Measurements from ENCODE around the gene BTF3.
"Not testable (repeated sequence)": the region's sequence is repeated elsewhere in the genome, so short reads cannot be mapped to it uniquely, and the experiment has no call there.

BTF3 gene

DNA sequence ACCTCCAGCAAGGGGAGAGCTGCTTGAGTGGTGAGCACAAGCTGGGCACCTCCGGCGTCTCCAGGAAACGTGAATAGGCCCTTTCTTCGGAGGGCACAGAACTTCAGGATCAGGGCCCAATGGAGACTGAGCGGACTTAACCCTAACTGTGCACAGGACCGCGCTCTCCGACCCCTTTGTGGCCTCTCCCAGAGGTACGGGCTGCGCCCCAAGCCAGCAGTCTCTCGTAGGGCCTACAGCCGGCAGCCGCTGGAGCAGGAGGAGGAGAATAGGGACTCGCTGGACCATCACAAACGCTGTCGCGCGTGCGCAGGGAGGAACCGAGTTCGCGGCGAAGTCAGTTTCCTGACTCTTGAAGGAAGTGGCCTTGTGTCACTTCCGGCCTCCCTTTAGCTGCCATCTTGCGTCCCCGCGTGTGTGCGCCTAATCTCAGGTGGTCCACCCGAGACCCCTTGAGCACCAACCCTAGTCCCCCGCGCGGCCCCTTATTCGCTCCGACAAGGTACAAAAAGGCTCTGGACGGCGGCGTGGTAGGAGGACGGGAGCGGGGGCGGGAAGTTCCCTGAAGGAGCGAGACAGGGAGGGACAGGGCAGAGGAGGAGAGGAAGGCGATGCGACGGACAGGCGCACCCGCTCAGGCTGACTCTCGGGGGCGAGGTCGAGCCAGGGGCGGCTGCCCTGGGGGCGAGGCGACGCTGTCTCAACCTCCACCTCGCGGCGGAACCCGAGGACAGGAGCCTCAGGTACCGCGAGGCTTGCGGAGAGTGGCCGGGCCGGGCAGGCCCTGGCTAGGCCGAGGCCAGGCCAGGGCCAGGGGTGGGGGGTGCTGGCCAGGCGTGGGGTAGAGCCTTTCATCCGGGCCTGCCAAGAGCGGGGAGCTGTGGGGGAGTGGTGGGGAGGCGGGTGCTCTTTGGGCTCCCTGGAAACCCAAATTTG, at the start of gene BTF3:
Gene BTF3, plus strand, starts transcription at position 386 of the 936 bp plus-strand sequence. Its CDS starts 226 bp downstream, at position 612.
- DNase-seq = peak; percentile 93 to 95

DNA sequence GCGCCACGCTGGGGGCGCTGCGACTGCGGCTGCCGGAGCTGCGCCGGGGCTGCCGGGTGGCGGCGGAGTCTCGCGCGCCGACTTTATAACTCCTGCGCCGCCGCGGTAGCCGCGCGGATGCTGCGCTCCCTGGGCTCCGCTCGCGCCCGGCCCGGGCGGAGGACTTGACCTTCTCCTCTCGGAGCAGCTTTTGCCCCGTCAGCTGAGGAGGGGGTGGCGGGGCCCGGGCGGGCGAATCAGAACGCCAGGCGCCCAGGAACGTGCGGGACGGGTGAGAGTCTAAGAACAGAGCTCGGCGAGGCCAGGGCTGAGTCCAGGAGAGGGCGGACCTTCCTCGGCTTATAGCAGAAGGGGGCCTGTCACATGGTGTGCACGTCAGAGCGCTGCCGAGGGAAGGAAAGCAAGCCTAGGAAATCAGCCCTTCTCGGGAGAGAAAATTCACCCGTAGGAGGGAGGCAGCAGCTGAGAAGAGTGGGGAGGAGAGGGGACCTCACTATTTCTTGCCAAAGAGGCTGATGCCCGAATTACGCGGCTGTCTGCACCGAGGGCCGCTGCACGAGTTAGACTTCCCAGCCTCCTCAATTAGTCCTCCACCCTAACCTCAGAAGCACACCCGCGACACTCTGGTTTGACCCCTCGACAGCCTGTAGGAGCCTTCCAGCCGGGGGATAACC, 49.6 kb upstream of the BTF3 start, which contains the start of gene FOXD1:
Gene FOXD1, minus strand, starts transcription at position 315 of the 674 bp plus-strand sequence. CDS start 415 bp downstream, outside the sequence.
- DNase-seq = peak; percentile 48 to 58

DNA sequence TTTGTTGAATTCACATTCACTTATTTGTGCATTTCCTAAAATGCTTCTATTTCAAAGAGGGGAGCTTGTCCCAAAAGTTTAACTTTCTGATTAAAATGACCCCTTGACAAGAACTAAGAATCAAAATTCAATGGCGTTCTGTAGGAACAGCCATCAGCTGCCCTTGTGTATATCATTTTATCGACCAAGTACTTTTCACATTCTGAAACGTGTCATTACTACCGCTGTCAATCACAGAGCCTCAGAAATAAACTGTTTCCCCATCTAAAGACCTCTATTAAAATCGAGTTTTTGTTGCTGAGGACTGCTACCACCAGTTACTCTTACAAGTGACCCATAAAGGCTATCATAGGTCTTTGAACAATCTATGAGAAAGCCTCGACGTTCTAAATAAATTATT, 48.1 kb upstream of the BTF3 start:
- DNase-seq = no peak

DNA sequence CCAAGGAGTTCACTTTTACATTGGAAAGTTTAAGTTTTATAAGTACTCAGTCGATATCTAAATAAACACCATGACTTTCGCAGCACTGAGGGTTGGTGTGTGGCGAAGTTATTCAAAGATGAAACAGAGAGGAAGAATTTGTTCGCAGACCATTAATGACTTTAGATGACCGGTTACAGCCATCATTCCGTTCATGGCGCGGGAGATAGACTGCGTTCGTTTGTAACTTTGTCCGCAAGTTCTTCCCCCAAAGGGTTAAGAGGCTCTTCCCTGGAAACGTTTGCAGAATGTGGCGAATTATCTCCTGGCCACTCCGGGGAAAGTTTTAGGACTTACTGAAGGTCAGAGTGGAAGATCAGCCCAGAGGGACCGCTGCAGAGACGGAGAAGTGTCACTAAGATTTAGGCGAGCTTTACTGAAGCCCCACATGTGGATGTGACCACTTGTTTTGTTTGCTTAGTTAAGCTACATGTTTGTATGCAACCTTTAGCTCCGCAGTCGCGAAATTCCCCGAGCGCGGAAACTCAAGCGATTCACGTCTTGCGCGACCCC, 47.5 kb upstream of the BTF3 start:
- no peak for DNase-seq

DNA sequence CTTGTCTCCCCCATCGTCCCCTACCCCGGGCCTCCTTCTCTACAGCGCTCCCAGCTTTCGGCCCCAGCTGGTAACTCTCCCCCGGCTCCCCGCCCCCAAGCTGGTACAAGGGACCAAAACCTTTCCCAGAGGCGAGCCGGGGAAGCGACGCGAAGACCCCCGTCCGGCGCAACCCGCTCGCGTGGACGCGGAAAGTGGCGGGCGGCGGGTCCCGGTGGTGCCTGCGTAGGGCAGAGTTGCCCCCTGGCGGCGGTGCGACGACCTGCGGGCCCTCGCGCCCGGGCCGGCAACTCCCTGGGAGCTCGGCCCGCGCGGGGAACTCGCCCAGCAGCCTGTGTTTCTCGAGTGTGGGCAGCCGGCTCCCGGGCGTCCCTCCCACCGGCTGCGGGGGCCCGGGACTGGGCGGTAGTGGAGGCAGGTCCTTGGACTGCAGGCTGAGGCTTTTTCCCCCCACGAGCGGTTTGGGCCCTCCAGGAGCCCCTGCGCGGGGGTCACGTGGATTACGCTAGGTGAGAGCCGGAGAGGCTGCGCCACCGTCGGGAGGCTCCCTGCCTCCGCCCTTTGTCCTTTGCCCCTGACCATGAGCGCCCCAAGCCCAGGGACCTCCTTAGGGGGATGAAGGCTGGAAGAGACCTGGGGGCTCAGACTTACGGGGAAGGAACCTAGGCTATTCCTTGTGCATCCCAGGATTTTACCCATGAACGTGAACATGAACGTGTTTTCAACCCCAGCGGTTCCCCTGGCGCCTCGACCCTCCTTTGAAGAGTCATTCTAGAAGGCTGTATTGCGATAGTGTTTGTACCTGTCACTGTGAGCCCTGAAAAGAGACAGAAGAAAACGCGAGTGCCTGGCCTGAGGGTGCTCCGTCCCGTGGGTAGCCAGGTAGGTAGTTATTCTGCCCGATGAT, 46.8 kb upstream of the BTF3 start:
- DNase-seq = peak in 1 of 2 experiments; percentile 12

DNA sequence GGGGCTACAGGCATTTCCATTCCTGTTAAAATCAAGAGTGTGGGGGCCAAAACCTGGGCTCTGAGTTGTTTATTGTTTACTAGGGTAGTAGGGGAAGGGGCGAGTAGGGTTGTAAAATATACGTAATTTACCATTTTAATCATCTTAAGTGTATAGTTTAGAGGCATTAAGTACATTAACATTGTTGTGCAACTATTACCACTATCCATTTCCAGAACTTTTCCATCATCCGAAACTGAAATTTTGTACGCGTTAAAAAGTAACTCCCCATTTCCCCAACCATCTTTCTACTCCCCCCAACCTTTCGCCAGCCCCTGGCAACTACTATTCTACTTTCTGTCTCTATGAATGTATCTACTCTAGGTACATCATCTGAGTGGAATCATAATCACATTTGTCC, 46.0 kb upstream of the BTF3 start:
- no peak for DNase-seq

DNA sequence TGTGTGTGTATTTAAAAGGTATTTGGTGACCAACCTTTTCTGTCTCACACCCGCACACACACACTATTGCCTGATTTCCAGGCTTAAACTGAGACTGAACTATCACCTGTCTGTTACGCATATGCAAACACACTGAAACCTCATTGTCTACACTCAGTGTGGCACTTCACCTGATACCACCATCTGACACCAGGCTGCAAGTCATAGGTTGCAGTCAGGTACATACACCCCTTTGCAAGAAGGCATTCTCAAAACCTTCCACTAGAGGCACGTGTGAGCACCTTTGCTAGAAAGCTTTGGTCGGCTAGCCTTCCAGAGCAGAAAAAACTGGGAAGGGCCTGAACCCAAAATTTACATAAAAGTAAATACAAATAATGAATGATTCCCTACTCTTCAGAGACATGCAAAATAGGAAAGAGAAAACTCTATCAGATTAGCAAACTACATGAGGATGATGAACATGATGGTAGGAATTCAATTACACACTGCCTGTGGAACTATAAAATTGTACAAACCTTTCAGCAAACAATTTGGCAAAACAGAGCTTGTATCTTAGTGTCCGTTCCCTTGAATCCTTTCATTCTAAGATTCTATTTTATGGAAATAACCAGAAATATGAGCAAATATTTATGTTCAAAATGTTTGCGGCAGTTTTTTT, 43.7 kb upstream of the BTF3 start:
- peak; percentile 55 to 77 for DNase-seq

DNA sequence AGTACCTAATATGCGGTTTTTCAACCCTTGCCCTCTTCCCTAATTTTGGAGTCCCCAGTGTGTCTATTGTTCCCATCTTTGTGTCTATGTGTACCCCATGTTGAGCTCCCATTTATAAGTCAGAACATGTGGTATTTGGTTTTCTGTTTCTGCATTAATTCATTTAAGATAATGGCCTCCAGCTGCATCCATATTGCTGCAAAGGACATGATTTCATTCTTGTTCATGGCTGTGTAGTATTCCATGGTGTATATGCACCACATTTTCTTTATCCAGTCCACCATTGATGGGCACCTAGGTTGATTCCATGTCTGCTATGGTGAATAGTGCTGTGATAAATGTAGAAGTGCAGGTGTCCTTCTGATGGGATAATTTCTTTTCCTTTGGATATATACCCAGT, 41.8 kb upstream of the BTF3 start:
- DNase-seq = not testable (repeated sequence)

DNA sequence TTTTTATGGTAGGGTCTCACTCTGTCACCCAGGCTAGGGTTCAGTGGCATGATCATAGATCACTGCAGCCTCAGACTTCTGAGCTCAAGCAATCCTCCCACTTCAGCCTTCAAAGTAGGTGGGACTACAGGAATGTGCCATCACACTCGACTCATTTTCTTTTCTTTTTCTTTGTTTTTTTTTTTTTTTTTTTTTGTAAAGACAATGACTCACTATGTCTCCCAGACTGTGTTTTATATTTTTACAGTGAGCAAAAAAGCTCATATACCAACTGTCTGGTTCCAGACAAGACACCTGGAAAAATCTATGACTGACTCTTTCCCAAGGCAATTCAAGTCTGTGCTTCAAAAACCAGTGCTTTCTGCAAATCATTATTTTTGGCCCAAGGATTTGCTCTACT, 38.9 kb upstream of the BTF3 start:
- no peak for DNase-seq

DNA sequence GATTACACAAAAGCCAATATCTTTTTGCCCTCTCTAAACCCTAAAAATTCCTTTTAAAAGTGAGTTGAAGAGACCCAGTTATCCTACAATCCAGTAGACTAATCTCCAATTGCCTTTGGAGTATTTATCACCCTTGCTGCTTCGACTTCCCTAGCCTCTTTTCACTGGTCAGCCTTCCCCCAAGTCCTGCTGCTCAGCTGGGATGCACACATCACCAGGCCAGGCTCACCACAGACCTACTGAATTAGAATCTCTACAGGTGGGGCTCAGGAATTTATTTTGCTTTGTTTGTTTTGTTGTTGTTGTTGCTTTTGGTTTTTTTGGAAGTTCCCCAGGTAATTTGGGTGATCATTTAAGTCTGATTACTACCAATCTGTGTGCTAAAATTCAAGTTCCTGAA, 38.1 kb upstream of the BTF3 start:
- no peak for DNase-seq

DNA sequence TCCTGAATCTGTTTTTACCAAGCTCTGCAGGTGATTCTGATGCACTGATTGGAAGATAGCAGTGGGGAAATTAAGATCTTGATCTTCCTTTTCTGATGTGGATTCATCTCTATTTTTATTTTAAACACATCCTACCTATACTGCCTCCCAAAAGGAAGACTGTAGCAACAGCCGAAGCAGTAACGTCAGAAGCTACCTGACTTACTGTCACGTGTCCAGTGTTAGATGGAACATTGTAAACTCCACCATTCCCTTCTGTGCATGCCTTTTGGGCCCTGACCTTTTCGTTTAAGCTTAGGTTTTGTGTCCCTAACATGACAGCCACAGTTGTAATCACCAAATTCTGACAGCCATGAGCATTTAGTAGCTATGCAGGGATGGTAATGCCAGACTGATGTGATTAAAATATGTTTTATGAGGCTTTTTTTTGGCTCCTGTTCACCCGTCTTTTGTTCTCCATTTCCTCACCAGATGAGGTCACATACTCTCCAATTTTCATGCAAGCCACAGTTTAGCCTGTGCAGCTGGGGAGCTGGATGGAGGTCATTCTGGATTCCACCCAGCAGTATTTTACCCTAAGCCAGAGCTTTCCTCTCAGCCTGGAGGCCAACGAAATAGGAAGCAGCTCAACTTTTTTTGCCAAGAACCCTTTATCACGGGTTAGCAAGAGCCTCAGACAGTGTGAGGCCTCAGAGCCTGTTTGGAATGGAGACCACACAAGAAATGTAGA, 34.1 kb upstream of the BTF3 start:
- no peak for DNase-seq

DNA sequence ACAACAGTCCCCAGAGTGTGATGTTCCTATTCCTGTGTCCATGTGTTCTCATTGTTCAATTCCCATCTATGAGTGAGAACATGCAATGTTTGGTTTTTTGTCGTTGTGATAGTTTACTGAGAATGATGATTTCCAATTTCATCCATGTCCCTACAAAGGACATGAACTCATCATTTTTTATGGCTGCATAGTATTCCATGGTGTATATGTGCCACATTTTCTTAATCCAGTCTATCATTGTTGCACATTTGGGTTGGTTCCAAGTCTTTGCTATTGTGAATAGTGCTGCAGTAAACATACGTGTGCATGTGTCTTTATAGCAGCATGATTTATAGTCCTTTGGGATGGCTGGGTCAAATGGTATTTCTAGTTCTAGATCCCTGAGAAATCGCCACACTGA, 29.6 kb upstream of the BTF3 start:
- not testable (repeated sequence) for DNase-seq

DNA sequence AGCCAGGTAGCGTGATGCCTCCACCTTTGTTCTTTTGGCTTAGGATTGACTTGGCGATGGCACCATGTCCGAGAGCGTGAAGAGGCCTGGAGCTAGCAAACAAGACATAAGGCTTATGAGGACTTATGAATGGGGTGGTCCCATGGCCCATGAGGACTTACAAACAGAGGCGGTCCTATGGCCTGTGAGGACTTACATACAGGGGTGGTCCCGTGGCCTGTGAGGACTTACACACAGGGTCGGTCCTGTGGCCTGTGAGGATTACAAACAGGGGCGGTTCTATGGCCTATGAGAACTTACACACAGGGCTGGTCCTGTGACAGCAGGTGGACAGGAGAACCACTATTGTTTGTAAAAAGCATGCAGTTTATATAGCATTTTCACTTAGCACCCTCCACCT, 28.4 kb upstream of the BTF3 start:
- DNase-seq = no peak

DNA sequence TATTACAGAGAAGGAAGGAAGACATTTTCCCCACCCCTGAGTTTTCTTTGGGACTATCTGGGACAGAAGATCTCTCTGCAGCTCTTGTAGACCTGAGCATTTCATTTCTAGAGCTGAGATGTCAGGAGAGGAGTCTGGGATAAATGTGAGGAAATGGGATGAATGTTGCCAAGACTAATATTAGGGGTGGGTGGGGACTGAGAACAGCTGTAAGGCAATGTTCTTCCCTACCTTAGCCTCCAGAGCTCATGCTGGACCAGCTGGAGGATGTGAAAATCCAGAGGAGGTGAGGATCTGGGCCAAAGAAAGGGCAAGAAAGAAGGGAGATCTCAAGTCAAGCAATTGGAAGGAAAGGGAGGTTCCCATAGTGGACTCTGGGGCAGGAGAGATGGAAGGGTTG, 26.6 kb upstream of the BTF3 start:
- no peak for DNase-seq

DNA sequence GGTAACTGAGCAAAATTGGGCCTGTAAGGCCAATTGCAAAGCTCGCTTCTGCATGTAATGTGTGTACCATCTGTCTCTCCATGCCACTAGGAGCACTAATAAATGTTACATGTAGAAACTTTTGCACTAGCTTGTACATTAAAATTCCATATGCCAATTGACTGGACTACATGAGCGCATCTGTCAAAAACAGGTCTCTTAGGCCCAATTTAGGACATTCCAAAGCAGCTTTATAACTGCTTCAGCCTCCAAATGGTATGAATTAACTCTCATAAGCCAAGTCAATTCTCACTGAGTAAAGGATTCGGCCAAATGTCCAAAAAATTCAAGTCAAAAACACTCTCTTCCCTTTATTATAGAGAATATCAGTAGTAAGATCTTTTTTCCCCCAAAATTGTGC, 26.1 kb upstream of the BTF3 start:
- DNase-seq = no peak

DNA sequence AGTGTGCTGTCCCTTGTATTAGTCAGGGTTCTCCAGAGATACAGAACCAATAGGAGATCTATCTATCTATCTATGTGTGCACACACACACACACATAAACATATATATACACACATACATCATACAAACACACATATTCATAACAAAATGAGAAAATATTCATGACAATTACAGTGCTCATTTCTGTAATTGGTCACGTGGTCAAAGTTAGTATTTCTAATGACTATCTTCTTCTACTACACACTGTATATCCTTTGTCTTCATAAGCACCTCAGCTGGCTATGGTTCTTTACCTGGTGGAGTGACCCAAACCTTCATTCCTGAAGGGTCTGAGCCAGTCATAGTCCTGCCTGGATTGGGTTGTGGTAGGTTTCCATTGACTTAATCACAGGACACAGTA, 17.7 kb upstream of the BTF3 start:
- no peak for DNase-seq

DNA sequence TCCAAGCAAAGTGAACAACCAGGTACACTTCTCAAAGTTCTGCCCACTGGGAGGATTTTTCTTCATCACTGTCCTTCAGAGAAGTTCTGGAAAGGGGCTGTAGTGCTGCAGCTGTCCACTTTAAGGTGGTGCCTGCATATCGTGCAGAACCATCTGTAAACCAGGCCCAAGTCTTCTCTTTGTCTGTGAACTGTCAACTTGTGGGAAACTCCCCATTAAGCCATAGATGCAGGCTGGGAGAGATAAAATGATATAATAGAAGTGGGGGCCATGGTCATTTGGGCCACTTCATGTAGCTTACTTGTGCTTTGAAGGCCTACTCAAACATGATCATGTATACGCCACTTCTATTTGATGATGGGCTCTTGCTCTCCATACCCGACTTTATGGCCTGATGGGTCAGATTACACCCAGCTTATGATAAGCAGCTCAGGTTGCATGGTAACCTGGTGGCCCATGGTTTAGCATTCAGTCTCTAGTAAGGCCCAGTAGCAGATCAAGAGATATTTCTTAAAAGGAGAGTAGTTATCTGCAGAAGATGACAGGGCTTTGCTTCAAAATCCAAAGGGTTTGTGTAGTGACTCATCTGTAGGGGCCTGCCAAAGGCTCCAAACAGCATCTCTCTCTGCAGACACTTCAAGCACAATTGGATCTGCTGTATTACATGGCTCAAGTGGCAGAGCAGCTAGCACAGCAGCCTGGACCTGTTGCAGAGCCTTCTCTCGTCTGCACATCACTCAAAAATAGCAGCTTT, 15.7 kb upstream of the BTF3 start:
- DNase-seq = no peak

DNA sequence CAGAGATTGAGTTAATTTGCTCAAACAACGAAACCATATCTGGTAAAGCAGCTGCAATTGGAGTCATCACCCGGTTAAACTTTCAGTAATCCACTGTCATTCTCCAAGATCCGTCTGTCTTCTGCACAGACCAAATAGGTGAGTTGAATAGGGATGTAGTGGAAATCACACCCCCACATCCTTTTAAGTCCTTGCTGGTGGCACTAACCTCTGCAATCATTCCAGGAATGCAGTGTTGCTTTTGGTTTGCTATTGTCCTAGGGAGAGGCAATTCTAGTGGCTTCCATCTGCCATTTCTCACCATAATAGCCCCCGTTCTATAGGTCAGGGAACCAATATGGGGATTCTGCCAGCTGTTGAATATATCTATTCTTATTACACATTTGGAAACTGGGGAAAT, 14.6 kb upstream of the BTF3 start:
- no peak for DNase-seq

DNA sequence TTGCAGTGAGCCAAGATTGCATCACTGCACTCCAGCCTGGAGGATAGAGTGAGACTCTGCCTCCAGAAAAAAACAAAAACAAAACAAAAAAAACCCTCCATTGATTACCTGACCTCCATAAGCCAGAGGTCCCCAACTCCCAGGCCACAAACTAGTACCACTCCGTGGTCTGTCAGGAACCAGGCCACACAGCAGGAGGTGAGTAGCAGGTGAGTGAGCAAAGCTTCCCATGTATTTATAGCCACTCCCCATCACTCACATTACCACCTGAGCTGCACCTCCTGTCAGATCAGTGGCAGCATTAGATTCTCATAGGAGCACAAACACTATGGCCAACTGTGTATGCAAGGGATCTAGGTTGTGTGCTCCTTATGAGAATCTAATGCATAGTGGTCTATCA, 13.7 kb upstream of the BTF3 start:
- no peak for DNase-seq

DNA sequence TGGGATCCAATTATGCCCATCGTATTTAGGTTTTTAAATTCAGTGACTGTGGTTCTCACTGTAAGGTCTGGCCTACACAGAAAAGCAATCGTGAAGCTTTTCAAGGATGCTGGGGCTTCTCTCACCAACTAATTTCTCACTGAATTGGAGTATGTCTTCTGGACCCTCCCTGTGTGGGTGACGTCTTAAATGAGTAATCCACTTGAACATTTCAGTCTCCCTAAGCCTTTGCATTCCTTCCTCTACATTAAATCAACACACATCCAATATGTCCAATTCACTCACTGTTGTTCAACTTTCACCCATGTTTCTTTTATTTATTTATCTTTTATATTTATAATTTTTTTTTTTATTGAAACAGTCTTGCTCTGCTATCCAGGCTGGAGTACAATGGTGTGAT, 12.5 kb upstream of the BTF3 start:
- no peak for DNase-seq
